ENCODE data around the gene RUVBL2.
A peak's percentile ranks its signal among the peaks of the same experiment; 100 is the strongest.
"Not testable (repeated sequence)": the region's sequence is repeated elsewhere in the genome, so short reads cannot be mapped to it uniquely, and the experiment has no call there.

Gene RUVBL2

DNA sequence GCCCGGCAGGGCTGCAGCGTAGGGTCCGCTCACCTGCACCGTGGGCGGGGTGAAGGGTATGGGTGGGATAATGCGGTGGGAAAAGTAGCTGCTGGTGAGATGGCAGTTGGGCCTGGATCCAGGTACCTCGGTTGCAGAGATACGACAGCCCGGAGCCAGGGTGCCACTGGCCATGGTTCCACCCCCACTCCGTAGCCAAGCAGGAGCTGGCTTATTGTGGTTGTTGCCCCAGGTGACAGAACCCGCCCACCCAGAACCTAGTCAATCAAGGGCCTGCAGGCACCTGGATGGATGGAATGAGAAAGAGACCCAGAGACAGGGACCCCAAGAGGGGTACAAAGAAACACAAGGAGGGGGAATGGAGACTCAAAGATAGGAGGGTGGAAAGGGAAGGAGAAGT, 26.7 kb downstream of the RUVBL2 start:
- no peak overlapping the region for H3K4me3 Mint-ChIP-seq
- H3K36me3 Mint-ChIP-seq (ENCODE audit: low read depth): peaks cover 7% of the 10 kb centered on the region
- H3K4me1 Mint-ChIP-seq: peaks cover 28% of the 10 kb centered on the region
- H3K9me3 Mint-ChIP-seq: no peaks in the 10 kb centered on the region
- TF ChIP-seq, protein P1, sequence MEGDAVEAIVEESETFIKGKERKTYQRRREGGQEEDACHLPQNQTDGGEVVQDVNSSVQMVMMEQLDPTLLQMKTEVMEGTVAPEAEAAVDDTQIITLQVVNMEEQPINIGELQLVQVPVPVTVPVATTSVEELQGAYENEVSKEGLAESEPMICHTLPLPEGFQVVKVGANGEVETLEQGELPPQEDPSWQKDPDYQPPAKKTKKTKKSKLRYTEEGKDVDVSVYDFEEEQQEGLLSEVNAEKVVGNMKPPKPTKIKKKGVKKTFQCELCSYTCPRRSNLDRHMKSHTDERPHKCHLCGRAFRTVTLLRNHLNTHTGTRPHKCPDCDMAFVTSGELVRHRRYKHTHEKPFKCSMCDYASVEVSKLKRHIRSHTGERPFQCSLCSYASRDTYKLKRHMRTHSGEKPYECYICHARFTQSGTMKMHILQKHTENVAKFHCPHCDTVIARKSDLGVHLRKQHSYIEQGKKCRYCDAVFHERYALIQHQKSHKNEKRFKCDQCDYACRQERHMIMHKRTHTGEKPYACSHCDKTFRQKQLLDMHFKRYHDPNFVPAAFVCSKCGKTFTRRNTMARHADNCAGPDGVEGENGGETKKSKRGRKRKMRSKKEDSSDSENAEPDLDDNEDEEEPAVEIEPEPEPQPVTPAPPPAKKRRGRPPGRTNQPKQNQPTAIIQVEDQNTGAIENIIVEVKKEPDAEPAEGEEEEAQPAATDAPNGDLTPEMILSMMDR (IDR thresholded peaks at IDR 0.05): no peak
- no peak for DNase-seq
- peaks cover 33% of the 10 kb centered on the region for H3K27me3 Mint-ChIP-seq (ENCODE audit: low read depth, poor library complexity)
- H3K27ac Mint-ChIP-seq: no peak overlapping the region

DNA sequence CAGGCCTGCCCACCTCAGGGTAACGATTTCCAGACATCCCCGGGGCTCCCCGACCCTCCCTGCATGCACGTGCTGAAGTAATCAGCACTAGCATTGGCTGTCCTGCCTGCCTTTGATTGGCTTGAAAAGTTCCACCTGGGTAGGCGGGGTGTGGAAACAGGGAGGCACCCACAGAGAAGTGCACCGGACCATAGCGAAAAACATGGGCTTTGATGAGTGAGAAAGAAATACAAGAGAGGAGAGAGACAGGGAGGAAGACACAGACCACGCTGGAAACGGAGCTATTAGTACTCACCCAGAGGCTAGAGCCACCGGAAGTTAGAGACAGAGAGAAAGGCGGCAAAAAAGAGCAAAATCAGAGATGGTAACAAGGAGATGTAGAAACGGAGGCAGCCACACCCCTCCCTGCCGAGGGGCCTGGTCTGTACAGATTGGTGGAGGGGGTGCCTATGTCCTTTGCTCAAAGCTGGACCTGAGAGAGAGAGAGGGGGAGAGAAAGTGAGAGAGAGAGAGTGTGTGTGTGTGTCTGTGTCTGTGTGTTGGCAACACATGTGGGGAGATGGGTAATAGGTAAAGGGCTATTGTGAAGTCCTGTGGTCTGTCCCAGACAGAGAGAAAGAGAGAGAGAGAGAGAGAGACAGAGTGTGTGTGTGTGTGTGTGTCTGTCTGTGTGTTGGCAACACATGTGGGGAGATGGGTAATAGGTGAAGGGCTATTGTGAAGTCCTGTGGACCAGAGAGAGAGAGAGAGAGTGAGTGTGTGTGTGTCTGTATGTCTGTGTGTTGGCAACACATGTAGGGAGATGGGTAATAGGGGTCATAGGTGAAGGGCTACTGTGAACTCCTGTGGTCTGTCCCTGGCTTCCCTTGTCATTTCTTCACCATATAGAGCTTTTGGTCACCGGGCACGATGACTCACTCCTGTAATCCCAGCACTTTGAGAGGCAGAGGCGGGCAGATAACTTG, 27.5 kb downstream of the RUVBL2 start:
- Mint-ChIP-seq H3K9me3 (no peaks in the 10 kb centered on the region), H3K27me3 (ENCODE audit: low read depth, poor library complexity) (peaks cover 38% of the 10 kb centered on the region), H3K4me3 (no peak overlapping the region), H3K4me1 (peaks cover 28% of the 10 kb centered on the region), H3K27ac (peak overlapping the region; percentile 55), H3K36me3 (ENCODE audit: low read depth) (no peaks in the 10 kb centered on the region)
- peak; percentile 26 for DNase-seq
- TF ChIP-seq, protein P1 (IDR thresholded peaks at IDR 0.05): no peak

DNA sequence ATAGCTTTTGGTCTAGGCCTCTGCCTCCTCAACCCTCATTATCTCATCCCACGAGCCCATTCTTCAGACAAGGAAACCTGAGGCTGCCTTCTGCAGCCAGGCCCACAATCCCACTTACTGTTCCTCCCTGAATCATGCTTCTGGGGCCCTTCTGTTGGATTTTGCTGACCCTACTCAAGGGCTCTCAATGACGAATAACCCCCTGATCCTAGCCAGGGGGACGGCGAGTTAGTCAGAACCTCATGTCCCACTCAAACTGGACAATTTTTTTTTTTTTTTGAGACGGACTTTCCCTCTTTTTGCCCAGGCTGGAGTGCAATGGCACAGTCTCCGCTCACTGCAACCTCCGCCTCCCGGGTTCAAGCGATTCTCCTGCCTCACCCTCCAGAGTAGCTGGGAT, 28.4 kb downstream of the RUVBL2 start:
- DNase-seq: no peak
- H3K4me3 Mint-ChIP-seq: no peak overlapping the region
- no peaks in the 10 kb centered on the region for H3K36me3 Mint-ChIP-seq (ENCODE audit: low read depth)
- TF ChIP-seq, protein P1 (IDR thresholded peaks at IDR 0.05): no peak
- peaks cover 28% of the 10 kb centered on the region for H3K4me1 Mint-ChIP-seq
- no peaks in the 10 kb centered on the region for H3K9me3 Mint-ChIP-seq
- no peak overlapping the region for H3K27ac Mint-ChIP-seq
- H3K27me3 Mint-ChIP-seq (ENCODE audit: low read depth, poor library complexity): peaks cover 38% of the 10 kb centered on the region

DNA sequence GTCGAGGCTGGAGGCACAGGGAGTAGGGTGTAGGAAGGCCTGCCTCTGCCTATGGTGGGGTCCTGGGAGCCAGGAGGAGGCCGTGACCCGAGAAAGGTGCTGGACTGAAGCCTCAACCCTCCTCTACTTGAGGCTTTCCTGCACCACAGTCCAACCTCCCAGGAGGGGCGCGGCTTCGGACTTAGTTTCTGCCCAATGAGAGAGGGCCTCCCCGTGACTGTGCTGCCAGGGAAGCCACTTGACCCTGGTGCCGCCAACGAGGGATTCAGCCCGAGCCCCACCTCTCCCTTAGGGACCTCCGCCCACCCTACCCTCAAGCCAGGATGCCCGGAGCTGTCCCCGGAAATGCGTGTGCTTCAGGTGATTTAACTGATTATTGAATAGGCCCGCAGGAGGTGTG, 30.5 kb downstream of the RUVBL2 start, which contains the start of gene CGB3:
Gene CGB3, minus strand, starts transcription at position 101 of the 400 bp plus-strand sequence. CDS start 362 bp downstream, outside the sequence.
- H3K4me1 Mint-ChIP-seq: peaks cover 23% of the 10 kb centered on the region
- H3K27ac Mint-ChIP-seq; H3K36me3 Mint-ChIP-seq (ENCODE audit: low read depth); H3K4me3 Mint-ChIP-seq; H3K9me3 Mint-ChIP-seq; DNase-seq: not testable (repeated sequence)
- H3K27me3 Mint-ChIP-seq (ENCODE audit: low read depth, poor library complexity): peaks cover 21% of the 10 kb centered on the region

DNA sequence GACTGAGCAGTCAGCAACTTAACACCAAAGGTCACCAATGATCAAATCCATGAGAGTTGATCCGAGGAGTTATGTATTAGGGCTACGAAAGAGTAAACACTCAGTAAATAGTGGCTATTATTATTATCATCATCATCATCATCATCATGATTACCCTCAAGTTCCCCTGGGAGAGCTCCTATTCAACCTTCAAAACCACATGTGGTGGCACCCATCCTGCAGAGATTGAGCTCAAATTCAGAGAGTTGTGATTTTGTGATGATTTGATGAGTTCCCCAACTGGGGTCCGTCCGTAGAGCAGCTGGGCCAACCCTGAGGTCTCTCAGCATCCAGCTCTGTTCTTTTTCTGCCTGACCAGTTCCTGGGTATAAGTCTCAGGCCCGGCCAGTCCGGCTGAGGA, 31.4 kb downstream of the RUVBL2 start:
- not testable (repeated sequence) for H3K4me3 Mint-ChIP-seq
- peaks cover 21% of the 10 kb centered on the region for H3K27me3 Mint-ChIP-seq (ENCODE audit: low read depth, poor library complexity)

DNA sequence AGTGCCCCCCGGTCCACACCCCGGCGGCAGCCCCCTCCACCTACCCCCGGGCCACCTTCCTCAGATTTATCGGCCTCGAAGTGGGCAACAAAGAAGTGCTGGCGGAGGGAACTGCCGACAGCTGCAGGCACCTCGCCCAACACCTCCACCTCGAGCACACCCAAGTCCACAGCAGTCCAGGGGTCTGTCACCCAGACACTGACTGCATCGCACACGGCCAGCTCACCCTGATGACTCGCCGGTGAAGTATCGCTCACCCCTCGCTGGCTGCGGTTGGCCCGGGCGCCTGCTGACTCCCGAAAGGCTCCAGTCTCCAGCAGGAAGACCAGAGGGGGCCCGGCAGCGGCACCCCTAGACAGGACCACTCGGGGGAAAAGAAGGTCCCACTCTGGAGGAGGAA, 31.9 kb downstream of the RUVBL2 start:
- Mint-ChIP-seq H3K4me1 (peaks cover 12% of the 10 kb centered on the region), H3K27me3 (ENCODE audit: low read depth, poor library complexity) (peaks cover 19% of the 10 kb centered on the region)
- not testable (repeated sequence) for DNase-seq; H3K36me3 Mint-ChIP-seq (ENCODE audit: low read depth); H3K27ac Mint-ChIP-seq; H3K9me3 Mint-ChIP-seq; H3K4me3 Mint-ChIP-seq

More for the DNA sequence above, 31.4 kb downstream of the RUVBL2 start:
- not testable (repeated sequence) for H3K36me3 Mint-ChIP-seq (ENCODE audit: low read depth); H3K27ac Mint-ChIP-seq; H3K9me3 Mint-ChIP-seq; DNase-seq
- H3K4me1 Mint-ChIP-seq: peaks cover 17% of the 10 kb centered on the region

DNA sequence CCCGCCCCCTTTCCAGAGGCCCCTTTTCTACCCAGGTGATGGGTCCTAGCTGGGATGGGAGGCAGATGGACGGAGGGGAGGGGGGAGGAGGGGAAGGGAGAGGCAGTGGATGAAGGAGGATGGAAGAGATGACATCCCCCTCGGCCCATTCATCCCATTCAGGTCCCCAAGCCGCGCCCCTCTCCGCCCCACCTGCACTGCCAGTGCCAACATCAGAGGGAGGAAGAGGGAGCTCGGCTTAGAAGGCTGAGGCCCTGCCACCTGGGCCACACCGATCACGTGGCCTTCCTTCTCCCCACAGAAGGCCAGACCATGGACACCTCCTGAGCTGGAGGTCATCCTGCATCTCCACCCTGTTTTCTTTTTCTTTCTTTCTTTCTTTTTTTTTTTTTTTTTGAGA, 35.0 kb downstream of the RUVBL2 start:
- peaks cover 29% of the 10 kb centered on the region for H3K27me3 Mint-ChIP-seq (ENCODE audit: low read depth, poor library complexity)
- not testable (repeated sequence) for H3K4me3 Mint-ChIP-seq; H3K4me1 Mint-ChIP-seq; H3K27ac Mint-ChIP-seq; H3K36me3 Mint-ChIP-seq (ENCODE audit: low read depth); DNase-seq; H3K9me3 Mint-ChIP-seq

DNA sequence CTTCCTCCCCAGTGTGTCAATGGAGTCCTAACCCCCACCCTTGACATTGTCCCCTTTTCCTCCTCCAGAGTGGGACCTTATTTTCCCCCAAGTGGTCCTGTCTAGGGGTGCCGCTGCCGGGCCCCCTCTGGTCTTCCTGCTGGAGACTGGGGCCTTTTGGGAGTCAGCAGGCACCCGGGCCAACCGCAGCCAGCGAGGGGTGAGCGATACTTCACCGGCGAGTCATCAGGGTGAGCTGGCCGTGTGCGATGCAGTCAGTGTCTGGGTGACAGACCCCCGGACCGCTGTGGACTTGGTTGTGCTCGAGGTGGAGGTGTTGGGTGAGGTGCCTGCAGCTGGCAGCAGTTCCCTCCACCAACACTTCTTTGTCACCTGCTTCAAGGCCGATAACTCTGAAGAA, 36.1 kb downstream of the RUVBL2 start:
- H3K36me3 Mint-ChIP-seq (ENCODE audit: low read depth); H3K9me3 Mint-ChIP-seq; DNase-seq; H3K4me3 Mint-ChIP-seq; H3K27ac Mint-ChIP-seq; H3K4me1 Mint-ChIP-seq: not testable (repeated sequence)
- H3K27me3 Mint-ChIP-seq (ENCODE audit: low read depth, poor library complexity): peaks cover 33% of the 10 kb centered on the region

DNA sequence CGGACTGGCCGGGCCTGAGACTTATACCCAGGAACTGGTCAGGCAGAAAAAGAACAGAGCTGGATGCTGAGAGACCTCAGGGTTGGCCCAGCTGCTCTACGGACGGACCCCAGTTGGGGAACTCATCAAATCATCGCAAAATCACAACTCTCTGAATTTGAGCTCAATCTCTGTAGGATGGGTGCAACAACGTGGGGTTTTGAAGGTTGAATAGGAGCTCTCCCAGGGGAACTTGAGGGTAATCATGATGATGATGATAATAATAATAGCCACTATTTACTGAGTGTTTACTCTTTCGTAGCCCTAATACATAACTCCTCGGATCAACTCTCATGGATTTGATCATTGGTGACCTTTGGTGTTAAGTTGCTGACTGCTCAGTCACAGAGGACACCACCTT, 36.6 kb downstream of the RUVBL2 start:
- H3K27ac Mint-ChIP-seq; H3K36me3 Mint-ChIP-seq (ENCODE audit: low read depth); H3K9me3 Mint-ChIP-seq; DNase-seq; H3K4me3 Mint-ChIP-seq; H3K4me1 Mint-ChIP-seq: not testable (repeated sequence)
- peaks cover 33% of the 10 kb centered on the region for H3K27me3 Mint-ChIP-seq (ENCODE audit: low read depth, poor library complexity)

Measured in nephron progenitor cell (in vitro differentiated cells).